HG03575 (cell line): ENCODE results near the gene STOX2.

Source experiments
- ATAC-seq: cut with Tn5 transposase; IDR thresholded peaks from one replicate; pipeline ENCODE4 v1.9.1; 2021; ENCODE audit not compliant: unreplicated experiment, insufficient number of reproducible peaks, low FRiP score; ENCODE audit errors: extremely low read depth

STOX2 gene

GRCh38 chr4:184007891-184008290, 102.8 kb downstream of the STOX2 start:
- no peak for ATAC-seq

GRCh38 chr4:184010696-184011095, 105.6 kb downstream of the STOX2 start:
- no peak for ATAC-seq

- ATAC-seq: no peak
Observed at GRCh38 chr4:184011826-184012380, 106.8 kb downstream of the STOX2 start.

- ATAC-seq: no peak
Observed at GRCh38 chr4:184012937-184013336, 107.8 kb downstream of the STOX2 start.

GRCh38 chr4:184014301-184014700, 109.2 kb downstream of the STOX2 start:
- ATAC-seq: no peak

GRCh38 chr4:184016759-184017668, 111.9 kb downstream of the STOX2 start:
- no peak for ATAC-seq

GRCh38 chr4:184019076-184019475, 114.0 kb downstream of the STOX2 start:
- no peak for ATAC-seq

- ATAC-seq: no peak
Observed at GRCh38 chr4:184019667-184020623, 114.8 kb downstream of the STOX2 start.

- ATAC-seq: no peak
Observed at GRCh38 chr4:184021389-184021788, 116.3 kb downstream of the STOX2 start.

- no peak for ATAC-seq
Observed at GRCh38 chr4:184022679-184023383, 117.7 kb downstream of the STOX2 start.

GRCh38 chr4:184024637-184025036, 119.5 kb downstream of the STOX2 start:
- no peak for ATAC-seq

- no peak for ATAC-seq
Observed at GRCh38 chr4:184028561-184029374, 123.7 kb downstream of the STOX2 start.

- ATAC-seq: no peak
Observed at GRCh38 chr4:184030036-184030435, 124.9 kb downstream of the STOX2 start.

- no peak for ATAC-seq
Observed at GRCh38 chr4:184030764-184031163, 125.7 kb downstream of the STOX2 start.

GRCh38 chr4:184032091-184032490, 127.0 kb downstream of the STOX2 start:
- ATAC-seq: no peak

- ATAC-seq: no peak
Observed at GRCh38 chr4:184039963-184040383, 134.9 kb downstream of the STOX2 start.

- no peak for ATAC-seq
Observed at GRCh38 chr4:184041156-184041555, 136.0 kb downstream of the STOX2 start.

GRCh38 chr4:184046148-184046547, 141.0 kb downstream of the STOX2 start:
- ATAC-seq: no peak
